K562 (cell line): ENCODE data around the gene ATG14. TPM values are rescaled to one million over a fixed set of nuclear protein-coding genes. Genes with fewer than 3 reads are reported as not detected.

Experiments used
- HDAC1 ChIP-seq, 2 experiments: fragments of 450-650 bp; IDR thresholded peaks; 2 replicates each; pipeline ENCODE4 v1.6.1; 2016 to 2017; ENCODE audit warnings: inconsistent platforms in 1 of 2, mild to moderate bottlenecking in 1 of 2, moderate library complexity in 1 of 2
- MCM3 ChIP-seq: fragments of 450-650 bp; IDR thresholded peaks from 2 replicates; pipeline ENCODE4 v1.6.1; 2016
- MYNN ChIP-seq, 2 experiments: sonication (generic); formaldehyde crosslinking in 1 of 2; IDR thresholded peaks; 2 replicates each; pipeline versions ENCODE4 v1.5.0 to v1.6.1; 2016 to 2020; ENCODE audit warnings: antibody characterized with exemption in 1 of 2, missing genetic modification reagents in 1 of 2
- POLR2G ChIP-seq: fragments of 200-400 bp; formaldehyde crosslinking; IDR thresholded peaks from 2 replicates; pipeline ENCODE4 v1.6.1; 2017; ENCODE audit warnings: low read depth, mild to moderate bottlenecking, antibody characterized with exemption, low read length, moderate library complexity
- SIX5 ChIP-seq, 2 experiments: IDR thresholded peaks; 2 replicates each; pipeline ENCODE4 v1.6.1; 2011; ENCODE audit warnings: low read length in 2 of 2, borderline replicate concordance in 1 of 2, low read depth in 1 of 2, mild to moderate bottlenecking in 1 of 2, moderate library complexity in 1 of 2; ENCODE audit not compliant: insufficient read depth in 1 of 2
- TAF7 ChIP-seq: fragments of 450-650 bp; IDR thresholded peaks from 2 replicates; pipeline ENCODE4 v1.6.1; 2016; ENCODE audit warnings: missing genetic modification characterization, missing compliant biosample characterization
- ZNF143 ChIP-seq: sonication (generic); formaldehyde crosslinking; IDR thresholded peaks from 2 replicates; pipeline ENCODE4 v1.9.0; 2022; ENCODE audit warnings: mild to moderate bottlenecking, missing genetic modification reagents
- ZNF324 ChIP-seq: fragments of 250-450 bp; sonication (Bioruptor Pico); IDR thresholded peaks from 2 replicates; pipeline ENCODE4 v1.4.0; 2020; ENCODE audit warnings: mild to moderate bottlenecking
- polyA plus RNA-seq, 8 experiments: library from polyadenylated mRNA; depleted of rRNA in 4 of 8; stranded (reverse) in 5 of 8; unstranded in 3 of 8; fragments of >200 nt; fragmentation: Nextera tagmentation in 2 of 8; fragmentation: Illumina TruSeq in 1 of 8; extraction: Ambion mirVana in 2 of 8; extraction: Trizol in 1 of 8; gene quantifications; 2 replicates each; pipeline versions ENCODE4 v1.2.1 to v1.2.3, GENCODE V29; 2011 to 2014; ENCODE audit warnings: inconsistent platforms in 1 of 8, missing spikeins in 1 of 8
- total RNA-seq, 7 experiments: library from RNA; depleted of rRNA in 6 of 7; stranded (reverse); fragments of >200 nt in 6 of 7; fragmentation: Illumina TruSeq in 2 of 7; extraction: Trizol in 2 of 7; gene quantifications; 2 replicates each; pipeline versions ENCODE4 v1.2.1 to v1.2.3, GENCODE V29; 2011 to 2021; ENCODE audit warnings: low replicate concordance in 1 of 7
- TF ChIP-seq, protein P1 (sequence below), 2 experiments: fragments of 150-350 bp in 1 of 2; IDR thresholded peaks; 2 replicates each; pipeline ENCODE4 v1.6.1; 2012 to 2016; ENCODE audit warnings: low read depth in 2 of 2, low read length in 2 of 2, mild to moderate bottlenecking in 1 of 2, moderate library complexity in 1 of 2
- TF ChIP-seq, protein P2 (sequence below), 2 experiments: fragments of 450-650 bp in 1 of 2; sonication (generic) in 1 of 2; formaldehyde crosslinking in 1 of 2; IDR thresholded peaks; 2 replicates each; pipeline versions ENCODE4 v1.7.1 to v1.9.0; 2016 to 2022; ENCODE audit warnings: inconsistent platforms in 1 of 2, mild to moderate bottlenecking in 1 of 2, missing genetic modification reagents in 1 of 2
- TF ChIP-seq, protein P3 (sequence below): IDR thresholded peaks from 3 replicates; pipeline ENCODE4 v1.6.1; 2011; ENCODE audit warnings: borderline replicate concordance, mild to moderate bottlenecking; ENCODE audit not compliant: insufficient read length, insufficient read depth

Gene ATG14
- total and polyA plus RNA-seq, 9 of the 15 experiments (the other 6 are each of a cell fraction or from before 2014, with no cell fraction given): 0.55 to 4.2 (median 3.5) TPM

GRCh38 chr14:55411426-55412389 is at the start of gene ATG14 (continued):
- TF ChIP-seq, protein P1, sequence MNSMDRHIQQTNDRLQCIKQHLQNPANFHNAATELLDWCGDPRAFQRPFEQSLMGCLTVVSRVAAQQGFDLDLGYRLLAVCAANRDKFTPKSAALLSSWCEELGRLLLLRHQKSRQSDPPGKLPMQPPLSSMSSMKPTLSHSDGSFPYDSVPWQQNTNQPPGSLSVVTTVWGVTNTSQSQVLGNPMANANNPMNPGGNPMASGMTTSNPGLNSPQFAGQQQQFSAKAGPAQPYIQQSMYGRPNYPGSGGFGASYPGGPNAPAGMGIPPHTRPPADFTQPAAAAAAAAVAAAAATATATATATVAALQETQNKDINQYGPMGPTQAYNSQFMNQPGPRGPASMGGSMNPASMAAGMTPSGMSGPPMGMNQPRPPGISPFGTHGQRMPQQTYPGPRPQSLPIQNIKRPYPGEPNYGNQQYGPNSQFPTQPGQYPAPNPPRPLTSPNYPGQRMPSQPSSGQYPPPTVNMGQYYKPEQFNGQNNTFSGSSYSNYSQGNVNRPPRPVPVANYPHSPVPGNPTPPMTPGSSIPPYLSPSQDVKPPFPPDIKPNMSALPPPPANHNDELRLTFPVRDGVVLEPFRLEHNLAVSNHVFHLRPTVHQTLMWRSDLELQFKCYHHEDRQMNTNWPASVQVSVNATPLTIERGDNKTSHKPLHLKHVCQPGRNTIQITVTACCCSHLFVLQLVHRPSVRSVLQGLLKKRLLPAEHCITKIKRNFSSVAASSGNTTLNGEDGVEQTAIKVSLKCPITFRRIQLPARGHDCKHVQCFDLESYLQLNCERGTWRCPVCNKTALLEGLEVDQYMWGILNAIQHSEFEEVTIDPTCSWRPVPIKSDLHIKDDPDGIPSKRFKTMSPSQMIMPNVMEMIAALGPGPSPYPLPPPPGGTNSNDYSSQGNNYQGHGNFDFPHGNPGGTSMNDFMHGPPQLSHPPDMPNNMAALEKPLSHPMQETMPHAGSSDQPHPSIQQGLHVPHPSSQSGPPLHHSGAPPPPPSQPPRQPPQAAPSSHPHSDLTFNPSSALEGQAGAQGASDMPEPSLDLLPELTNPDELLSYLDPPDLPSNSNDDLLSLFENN (IDR thresholded peaks at IDR 0.05; ENCODE audit: low read depth in 2 of 2, low read length in 2 of 2): no peak
- TF ChIP-seq TAF7 (peak; percentile 34; the same call in 1 of the 2 replicates), ZNF324 (CRISPR knock-in tag) (no peak; the same call in 1 of the 2 replicates), POLR2G (peak; percentile 95), HDAC1 (IDR thresholded peaks at IDR 0.05) (peak; percentile 65 to 98; a peak in 3 of 4 replicates), MYNN (IDR thresholded peaks at IDR 0.05) (no peak), MYNN (CRISPR knock-in tag; IDR thresholded peaks at IDR 0.05) (no peak), SIX5 (IDR thresholded peaks at IDR 0.05; ENCODE audit: borderline replicate concordance in 1 of 2, insufficient read depth in 1 of 2, low read depth in 1 of 2, low read length in 2 of 2) (peak in 1 of 2 experiments; percentile 36; a peak in 3 of 4 replicates), ZNF143 (peak; percentile 80), MCM3 (no peak)
- TF ChIP-seq, protein P2, sequence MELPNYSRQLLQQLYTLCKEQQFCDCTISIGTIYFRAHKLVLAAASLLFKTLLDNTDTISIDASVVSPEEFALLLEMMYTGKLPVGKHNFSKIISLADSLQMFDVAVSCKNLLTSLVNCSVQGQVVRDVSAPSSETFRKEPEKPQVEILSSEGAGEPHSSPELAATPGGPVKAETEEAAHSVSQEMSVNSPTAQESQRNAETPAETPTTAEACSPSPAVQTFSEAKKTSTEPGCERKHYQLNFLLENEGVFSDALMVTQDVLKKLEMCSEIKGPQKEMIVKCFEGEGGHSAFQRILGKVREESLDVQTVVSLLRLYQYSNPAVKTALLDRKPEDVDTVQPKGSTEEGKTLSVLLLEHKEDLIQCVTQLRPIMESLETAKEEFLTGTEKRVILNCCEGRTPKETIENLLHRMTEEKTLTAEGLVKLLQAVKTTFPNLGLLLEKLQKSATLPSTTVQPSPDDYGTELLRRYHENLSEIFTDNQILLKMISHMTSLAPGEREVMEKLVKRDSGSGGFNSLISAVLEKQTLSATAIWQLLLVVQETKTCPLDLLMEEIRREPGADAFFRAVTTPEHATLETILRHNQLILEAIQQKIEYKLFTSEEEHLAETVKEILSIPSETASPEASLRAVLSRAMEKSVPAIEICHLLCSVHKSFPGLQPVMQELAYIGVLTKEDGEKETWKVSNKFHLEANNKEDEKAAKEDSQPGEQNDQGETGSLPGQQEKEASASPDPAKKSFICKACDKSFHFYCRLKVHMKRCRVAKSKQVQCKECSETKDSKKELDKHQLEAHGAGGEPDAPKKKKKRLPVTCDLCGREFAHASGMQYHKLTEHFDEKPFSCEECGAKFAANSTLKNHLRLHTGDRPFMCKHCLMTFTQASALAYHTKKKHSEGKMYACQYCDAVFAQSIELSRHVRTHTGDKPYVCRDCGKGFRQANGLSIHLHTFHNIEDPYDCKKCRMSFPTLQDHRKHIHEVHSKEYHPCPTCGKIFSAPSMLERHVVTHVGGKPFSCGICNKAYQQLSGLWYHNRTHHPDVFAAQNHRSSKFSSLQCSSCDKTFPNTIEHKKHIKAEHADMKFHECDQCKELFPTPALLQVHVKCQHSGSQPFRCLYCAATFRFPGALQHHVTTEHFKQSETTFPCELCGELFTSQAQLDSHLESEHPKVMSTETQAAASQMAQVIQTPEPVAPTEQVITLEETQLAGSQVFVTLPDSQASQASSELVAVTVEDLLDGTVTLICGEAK (IDR thresholded peaks at IDR 0.05): peak; percentile 52; the same call in 1 of the 2 replicates
- TF ChIP-seq, protein P2 (CRISPR knock-in tag; IDR thresholded peaks at IDR 0.05): no peak
- TF ChIP-seq, protein P3, sequence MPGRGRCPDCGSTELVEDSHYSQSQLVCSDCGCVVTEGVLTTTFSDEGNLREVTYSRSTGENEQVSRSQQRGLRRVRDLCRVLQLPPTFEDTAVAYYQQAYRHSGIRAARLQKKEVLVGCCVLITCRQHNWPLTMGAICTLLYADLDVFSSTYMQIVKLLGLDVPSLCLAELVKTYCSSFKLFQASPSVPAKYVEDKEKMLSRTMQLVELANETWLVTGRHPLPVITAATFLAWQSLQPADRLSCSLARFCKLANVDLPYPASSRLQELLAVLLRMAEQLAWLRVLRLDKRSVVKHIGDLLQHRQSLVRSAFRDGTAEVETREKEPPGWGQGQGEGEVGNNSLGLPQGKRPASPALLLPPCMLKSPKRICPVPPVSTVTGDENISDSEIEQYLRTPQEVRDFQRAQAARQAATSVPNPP: no peak
